Measurements from ENCODE around the gene GLS. TPM values are rescaled to one million over a fixed set of nuclear protein-coding genes. Genes with fewer than 3 reads are reported as not detected.

GLS gene
- total RNA-seq = 10 to 100 TPM; 19.4 to 30.6 (median 29.0) TPM
- polyA plus RNA-seq = 10 to 100 TPM in 2 of 3 donors, 1 to 10 TPM in 1; 6.9 to 26.7 (median 20.6) TPM
- long read RNA-seq, donor 1, full-length matches to known transcripts = 25 of 32 reads
- long read RNA-seq, donor 1, partial matches to known transcripts = 0 of 32 reads
- long read RNA-seq, donor 1, other reads (novel, unspliced or antisense) = 7 of 32 reads
- long read RNA-seq, donor 2, full-length matches to known transcripts = 25 of 37 reads
- long read RNA-seq, donor 2, partial matches to known transcripts = 7 of 37 reads
- long read RNA-seq, donor 2, other reads (novel, unspliced or antisense) = 5 of 37 reads

- peaks cover 33% of the 10 kb centered on the region for H3K4me1 ChIP-seq
- 0% methylated on average over 46 to 56 of the region's 56 CpGs for WGBS, 3 donors
- H3K36me3 ChIP-seq (ENCODE audit: insufficient read depth in 1 of 2, low read depth in 1 of 2) = no peaks in the 10 kb centered on the region
- DNase-seq (peak; percentile 95 to 97), ATAC-seq (peak; percentile 94 to 97 (median 96))
- no peak for TF ChIP-seq CTCF (IDR thresholded peaks at IDR 0.05)
- peak within 1 kb of the TSS; percentile 99 for H3K4me3 ChIP-seq
- intact Hi-C loops (cut with DNase I) = loop anchor here in 1 of 2 donors (5.0 kb wide), 2 partner anchors 47 to 132 kb away; partner anchors contain the start of gene STAT1
- no peaks in the 10 kb centered on the region for H3K9me3 ChIP-seq
- H3K27ac ChIP-seq = peak within 1 kb of the TSS; percentile 96
- no peaks in the 10 kb centered on the region for H3K27me3 ChIP-seq (ENCODE audit: insufficient read depth in 3 of 3, low read length in 2 of 3)
Observed at GRCh38 chr2:190880378-190881083, at the start of gene GLS. GLS (plus strand) TSS chr2:190880821; CDS start chr2:190881085, 264 bp downstream.

- intact Hi-C loops (cut with DNase I) = no loop called here
- DNase-seq (no peak), ATAC-seq (no peak)
- TF ChIP-seq CTCF (IDR thresholded peaks at IDR 0.05) = no peak
- no peak overlapping the region for H3K4me3 ChIP-seq
- no peaks in the 10 kb centered on the region for H3K4me1 ChIP-seq
- H3K27me3 ChIP-seq (ENCODE audit: insufficient read depth in 3 of 3, low read length in 2 of 3) = peaks cover 0 to 2% (median 0%) of the 10 kb centered on the region in 3 donors
- no peaks in the 10 kb centered on the region for H3K9me3 ChIP-seq
- 82 to 90% (median 89%) methylated on average over 3 of the region's 3 CpGs for WGBS, 3 donors
- H3K36me3 ChIP-seq (ENCODE audit: insufficient read depth in 1 of 2, low read depth in 1 of 2) = no peaks in the 10 kb centered on the region
- H3K27ac ChIP-seq = no peak overlapping the region
Observed at GRCh38 chr2:190831941-190832340, 48.7 kb upstream of the GLS start.

GRCh38 chr2:190834890-190835208 is 45.8 kb upstream of the GLS start:
- no peak for TF ChIP-seq CTCF (IDR thresholded peaks at IDR 0.05)
- DNase-seq = no peak
- no peak overlapping the region for H3K4me3 ChIP-seq
- intact Hi-C loops (cut with DNase I) = no loop called here
- no peaks in the 10 kb centered on the region for H3K36me3 ChIP-seq (ENCODE audit: insufficient read depth in 1 of 2, low read depth in 1 of 2)
- peaks cover 0 to 2% (median 0%) of the 10 kb centered on the region in 3 donors for H3K27me3 ChIP-seq (ENCODE audit: insufficient read depth in 3 of 3, low read length in 2 of 3)
- H3K9me3 ChIP-seq = no peaks in the 10 kb centered on the region
- 20 to 63% (median 32%) methylated on average over 1 of the region's 1 CpG for WGBS, 3 donors
- H3K4me1 ChIP-seq = no peaks in the 10 kb centered on the region
- H3K27ac ChIP-seq = no peak overlapping the region
- no peak for ATAC-seq

GRCh38 chr2:190835303-190835930 is 45.2 kb upstream of the GLS start:
- WGBS, 3 donors = 38 to 75% (median 48%) methylated on average over 3 of the region's 3 CpGs
- DNase-seq (peak; percentile 55 to 56), ATAC-seq (peak in 2 of 4 donors; percentile 43 to 54)
- Histone ChIP-seq H3K9me3 (no peaks in the 10 kb centered on the region), H3K27me3 (ENCODE audit: insufficient read depth in 3 of 3, low read length in 2 of 3) (peaks cover 0 to 2% (median 0%) of the 10 kb centered on the region in 3 donors), H3K4me3 (no peak overlapping the region), H3K27ac (no peak overlapping the region), H3K36me3 (ENCODE audit: insufficient read depth in 1 of 2, low read depth in 1 of 2) (no peaks in the 10 kb centered on the region), H3K4me1 (no peaks in the 10 kb centered on the region)
- no peak for TF ChIP-seq CTCF (IDR thresholded peaks at IDR 0.05)
- intact Hi-C loops (cut with DNase I) = no loop called here

Data from psoas muscle (tissue), 8 donors.